Hematopoietic multipotent progenitor cell (in vitro differentiated cells): Measurements from ENCODE around the gene MCU. TPM values are rescaled to one million over a fixed set of nuclear protein-coding genes. Genes with fewer than 3 reads are reported as not detected.
"Not testable (repeated sequence)": the region's sequence is repeated elsewhere in the genome, so short reads cannot be mapped to it uniquely, and the experiment has no call there.

Experiments used
- DNase-seq, 3 donors: peaks; one replicate each; pipeline ENCODE4 v3.0.0-alpha.2; 2011 to 2015; ENCODE audit warnings: low read depth in 2 of 3, low spot score in 2 of 3
- total RNA-seq: library from RNA; depleted of rRNA; stranded (reverse); fragments of >200 nt; gene quantifications from one replicate; pipeline ENCODE4 v1.2.3, GENCODE V29; 2012

The MCU gene
- total RNA-seq, 1 donor: 16.7 TPM

DNA sequence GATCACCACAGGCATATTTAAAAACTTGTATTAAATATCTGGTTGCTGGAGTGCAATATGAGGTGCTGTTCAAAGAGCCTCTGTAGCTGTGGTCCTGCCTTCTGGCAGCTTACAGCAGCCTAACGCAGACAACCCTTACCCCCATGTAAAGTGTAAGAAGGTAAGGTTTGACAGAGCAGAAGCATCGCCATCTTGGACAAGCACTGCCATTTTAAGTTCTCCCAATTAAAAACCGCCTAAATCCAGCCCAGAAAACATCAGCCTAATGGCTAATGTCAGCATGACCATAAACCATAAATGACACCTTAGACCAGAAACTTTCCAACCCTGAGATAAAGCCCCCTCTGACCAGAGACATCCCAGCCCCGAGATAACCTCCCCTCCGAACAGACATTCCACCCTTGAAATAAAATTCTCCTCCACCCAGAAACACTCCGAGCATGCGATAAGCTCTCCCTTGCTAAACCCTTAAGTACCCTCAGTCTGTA is 196.3 kb downstream of the MCU start:
- no peak for DNase-seq

DNA sequence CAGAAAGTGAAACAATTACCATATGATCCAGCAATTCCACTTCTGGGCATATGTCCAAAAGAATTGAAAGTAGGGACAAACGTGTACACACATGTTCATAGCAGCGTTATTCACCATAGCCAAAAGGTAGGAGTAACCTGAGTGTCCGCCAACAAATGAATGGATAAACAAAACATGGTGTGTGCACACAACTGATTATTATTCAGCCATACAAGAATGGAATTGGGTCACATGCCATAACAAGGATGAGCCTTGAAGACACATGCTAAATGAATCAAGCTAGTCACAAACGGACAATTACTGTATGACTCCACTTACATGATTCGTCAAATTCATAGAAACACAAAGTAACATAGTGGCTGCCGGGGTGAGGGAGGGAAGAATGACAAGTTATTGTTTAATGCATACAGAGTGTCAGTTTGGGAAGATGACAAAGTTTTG is 197.5 kb downstream of the MCU start:
- DNase-seq: no peak

- DNase-seq: no peak
These were observed 198.1 kb downstream of the MCU start for GRCh38 chr10:72890086-72890485.

DNA sequence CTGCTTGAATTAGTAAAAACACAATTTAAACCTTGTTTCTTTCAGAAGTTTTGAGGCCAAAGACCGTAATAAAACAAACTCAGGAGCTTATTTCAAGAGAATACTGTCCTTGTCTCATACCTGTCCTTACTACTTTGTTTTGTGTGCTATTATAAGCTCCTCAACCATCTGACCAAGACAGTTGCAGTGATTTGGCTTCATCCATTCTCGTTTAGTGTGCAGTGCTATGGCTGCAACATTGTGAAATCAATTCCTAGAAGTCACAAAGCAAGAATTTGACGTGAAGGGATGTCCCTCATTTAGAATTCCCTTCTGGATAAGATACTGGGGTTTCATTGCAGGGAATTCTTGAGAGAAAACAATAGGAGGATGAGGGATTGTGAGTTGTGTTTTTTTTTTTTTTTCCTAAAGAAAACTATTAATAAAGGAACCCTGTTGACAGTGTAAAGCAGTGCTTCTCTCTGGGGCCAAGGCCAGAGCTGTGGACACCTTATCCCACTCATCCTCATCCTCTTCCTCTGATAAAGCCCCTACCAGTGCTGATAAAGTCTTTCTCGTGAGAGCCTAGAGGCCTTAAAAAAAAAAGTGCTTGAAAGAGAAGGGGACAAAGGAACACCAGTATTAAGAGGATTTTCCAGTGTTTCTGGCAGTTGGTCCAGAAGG is 201.3 kb downstream of the MCU start, which contains the start of gene OIT3:
OIT3 (plus strand) TSS at position 604 of the 663 bp plus-strand sequence. CDS start 60 bp downstream, outside the sequence.
- DNase-seq: no peak

DNA sequence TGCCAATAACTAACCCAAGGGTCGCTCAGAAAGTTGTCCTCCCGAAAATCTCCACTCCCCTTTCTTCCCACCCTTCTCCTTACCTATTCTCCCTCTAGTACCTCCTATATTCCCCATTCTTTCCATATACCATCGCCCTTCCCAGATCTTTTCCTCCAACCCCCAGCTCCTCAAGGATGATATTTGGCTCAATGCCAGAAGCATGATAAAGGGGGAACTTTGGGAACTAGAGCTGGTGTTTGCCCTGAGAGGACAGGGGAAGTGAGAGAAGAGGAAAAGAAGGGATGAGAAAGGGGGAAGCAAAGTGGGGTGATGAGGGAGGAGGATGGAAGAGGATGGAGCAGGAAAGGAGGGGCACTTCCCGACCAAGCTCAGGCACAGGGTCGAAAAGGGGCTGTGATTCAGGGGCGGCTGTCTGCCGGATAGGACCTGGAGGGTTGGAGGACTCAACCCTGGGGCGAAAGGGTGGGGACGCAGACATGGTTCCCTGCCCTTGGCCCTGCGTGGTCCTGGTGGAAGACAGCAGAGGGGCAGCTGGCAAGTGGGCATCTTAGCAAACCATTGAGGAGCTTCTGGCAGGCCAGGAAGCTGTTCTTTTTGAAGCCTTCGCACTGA is 203.4 kb downstream of the MCU start:
- no peak for DNase-seq

GRCh38 chr10:72898616-72899015 is 206.7 kb downstream of the MCU start:
- DNase-seq: no peak

DNA sequence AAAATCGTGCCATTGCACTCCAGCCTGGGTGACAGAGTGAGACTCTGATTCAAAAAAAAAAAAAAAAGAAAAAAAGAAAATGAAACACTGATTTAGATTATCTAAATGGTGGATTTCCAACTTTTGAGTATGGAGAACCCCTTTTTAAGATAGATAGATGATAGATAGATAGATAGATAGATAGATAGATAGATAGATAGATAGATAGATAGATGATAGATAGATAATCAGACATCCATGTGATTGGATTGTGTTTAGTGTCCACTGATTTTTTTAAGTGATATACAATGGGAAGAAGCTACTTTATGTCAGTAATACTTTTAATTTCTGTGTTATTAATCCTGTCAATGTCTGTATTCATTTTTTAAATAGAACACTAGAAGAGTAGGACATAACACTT is 207.6 kb downstream of the MCU start:
- no peak for DNase-seq

DNA sequence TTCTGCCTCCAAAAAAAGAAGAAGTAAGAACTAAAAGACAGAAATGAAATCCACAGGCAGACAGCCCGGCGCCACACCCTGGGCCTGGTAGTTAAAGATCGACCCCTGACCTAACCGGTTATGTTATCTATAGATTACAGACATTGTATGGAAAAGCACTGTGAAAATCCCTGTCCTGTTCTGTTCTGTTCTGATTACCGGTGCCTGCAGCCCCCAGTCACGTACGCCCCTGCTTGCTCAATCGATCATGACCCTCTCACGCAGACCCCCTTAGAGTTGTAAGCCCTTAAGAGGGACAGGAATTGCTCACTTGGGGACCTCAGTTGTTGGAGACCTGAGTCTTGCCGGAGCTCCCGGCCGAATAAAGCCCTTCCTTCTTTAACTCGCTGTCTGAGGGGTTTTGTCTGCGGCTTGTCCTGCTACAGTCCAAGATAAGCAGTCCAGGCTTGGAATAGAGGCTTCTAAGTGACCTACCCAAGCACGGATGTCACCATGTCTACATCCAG is 212.1 kb downstream of the MCU start:
- not testable (repeated sequence) for DNase-seq

GRCh38 chr10:72904806-72905205 is 212.9 kb downstream of the MCU start:
- DNase-seq: no peak

DNA sequence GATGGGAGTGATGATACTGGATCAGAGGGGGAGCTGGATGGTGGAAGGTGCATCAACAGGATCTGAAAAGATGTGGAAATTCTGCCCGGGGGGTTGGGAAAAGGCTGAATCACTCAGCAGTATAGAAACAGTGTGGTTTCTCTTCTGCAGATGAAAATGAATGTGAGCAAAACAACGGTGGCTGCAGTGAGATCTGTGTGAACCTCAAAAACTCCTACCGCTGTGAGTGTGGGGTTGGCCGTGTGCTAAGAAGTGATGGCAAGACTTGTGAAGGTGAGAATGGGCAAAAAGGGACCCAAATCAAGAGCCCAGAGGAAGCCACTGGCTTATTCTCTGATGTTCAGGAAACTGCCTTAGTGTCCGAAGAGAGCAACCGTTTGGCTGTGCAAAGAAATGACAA is 214.5 kb downstream of the MCU start:
- no peak for DNase-seq

DNA sequence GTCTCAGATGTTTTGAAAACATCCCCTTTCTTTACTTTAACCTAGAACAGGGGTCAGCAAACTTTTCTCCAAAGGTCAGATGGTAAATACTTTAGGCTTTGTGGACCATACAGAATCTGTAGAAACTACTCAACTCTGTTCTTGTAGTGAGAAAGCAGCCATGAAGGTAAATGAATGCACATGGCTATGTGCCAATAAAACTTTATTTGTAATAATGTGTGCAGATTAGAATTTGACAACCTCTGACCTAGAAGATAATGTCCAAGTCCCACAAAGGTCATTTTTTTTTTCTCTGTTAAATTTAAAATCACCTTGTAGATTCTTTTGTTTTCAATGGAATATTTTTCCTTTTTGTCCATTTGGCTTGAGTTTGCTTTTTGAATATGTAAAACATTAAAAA is 218.8 kb downstream of the MCU start:
- no peak for DNase-seq

GRCh38 chr10:72911758-72912157 is 219.8 kb downstream of the MCU start:
- DNase-seq: no peak

DNA sequence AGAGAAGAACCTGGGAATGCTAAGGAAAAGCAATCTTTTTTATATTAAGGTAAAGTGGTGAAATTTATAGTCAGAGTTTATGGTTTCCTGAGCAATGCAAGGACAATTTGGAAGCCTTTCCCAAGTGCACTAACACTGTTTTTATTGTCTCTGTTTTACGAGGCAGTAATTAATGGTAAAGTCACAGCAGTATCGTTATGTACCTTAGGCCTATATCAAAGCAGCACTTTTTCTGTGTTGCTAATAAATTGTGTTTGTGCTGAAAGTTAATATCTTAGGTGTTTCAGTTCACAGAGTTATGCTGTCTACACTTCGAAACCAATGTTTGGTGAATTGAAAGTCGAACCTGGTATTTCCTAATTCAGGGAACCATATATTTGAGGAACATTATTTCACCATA is 220.8 kb downstream of the MCU start:
- no peak for DNase-seq

DNA sequence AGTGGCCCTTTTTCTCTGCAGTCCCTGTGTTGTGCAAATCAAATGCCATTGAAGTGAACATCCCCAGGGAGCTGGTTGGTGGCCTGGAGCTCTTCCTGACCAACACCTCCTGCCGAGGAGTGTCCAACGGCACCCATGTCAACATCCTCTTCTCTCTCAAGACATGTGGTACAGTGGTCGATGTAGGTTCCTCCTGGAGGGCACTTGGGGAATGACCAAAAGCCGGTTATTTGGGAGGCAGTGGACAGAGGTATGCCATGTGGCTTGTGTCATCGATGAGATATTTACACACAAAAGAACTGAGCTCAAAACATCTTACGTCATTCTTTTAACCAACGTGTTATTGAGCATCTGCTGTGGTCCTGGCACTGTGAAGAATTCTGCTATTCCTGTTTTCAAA is 221.3 kb downstream of the MCU start:
- no peak for DNase-seq

DNA sequence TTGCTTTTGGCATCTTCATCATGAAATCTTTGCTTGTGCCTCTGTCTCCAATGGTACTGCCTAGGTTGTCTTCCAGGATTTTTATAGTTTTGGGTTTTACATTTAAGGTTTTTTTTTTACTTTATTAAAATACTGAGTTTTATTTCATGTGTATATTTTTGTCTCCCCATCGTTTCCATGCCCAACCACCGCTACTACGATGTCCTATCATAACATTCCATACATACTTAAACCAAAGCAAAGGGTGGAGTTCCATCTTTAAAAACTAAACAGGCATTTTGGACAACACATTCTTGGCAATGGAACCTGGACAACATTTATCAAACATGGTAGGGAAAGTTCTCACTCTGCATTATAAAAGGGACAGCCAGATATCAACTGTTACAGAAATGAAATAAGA is 225.3 kb downstream of the MCU start:
- DNase-seq: not testable (repeated sequence)

DNA sequence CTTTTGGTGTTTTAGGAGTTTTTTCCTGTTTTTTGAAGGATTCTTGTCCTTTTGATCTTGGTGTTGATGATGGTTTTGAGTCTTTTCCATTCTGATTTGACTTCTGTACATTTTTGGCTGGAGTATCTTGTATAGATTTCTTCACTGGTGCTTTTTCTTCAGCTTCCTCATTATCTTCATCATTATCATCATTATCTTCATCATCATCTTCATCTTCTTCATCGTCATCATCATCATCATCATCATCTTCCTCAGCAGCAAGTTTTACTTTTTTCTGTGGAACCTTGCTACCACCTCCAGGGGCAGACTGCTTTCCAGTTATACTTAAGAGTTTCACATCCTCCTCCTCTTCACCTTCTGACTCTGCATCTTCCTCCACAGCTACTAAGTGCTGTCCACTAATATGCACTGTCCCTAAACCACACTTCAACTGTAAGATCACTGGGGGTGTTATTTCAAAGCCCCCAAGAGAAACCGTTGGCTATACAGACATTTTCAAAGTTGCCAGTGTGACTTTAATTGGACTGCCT is 225.9 kb downstream of the MCU start:
- DNase-seq: not testable (repeated sequence)

DNA sequence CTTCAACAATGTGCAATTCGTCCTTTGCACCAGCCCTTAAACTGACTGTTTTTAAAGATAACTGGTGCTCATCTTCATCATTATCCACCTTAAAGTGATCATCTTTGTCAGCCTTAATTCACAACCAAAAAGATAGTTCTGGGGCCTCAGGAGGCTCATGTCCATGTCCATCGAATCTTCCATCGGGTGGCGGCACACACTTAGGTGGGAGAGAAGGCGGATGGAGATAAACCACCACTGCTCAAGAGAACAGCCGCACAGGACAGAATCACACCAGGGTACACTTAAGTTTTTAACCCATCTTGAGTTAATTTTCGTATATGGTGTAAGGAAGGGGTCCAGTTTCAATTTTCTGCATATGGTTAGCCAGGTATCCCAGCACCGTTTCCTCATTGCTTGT is 226.4 kb downstream of the MCU start:
- DNase-seq: no peak

GRCh38 chr10:72921147-72921683 is 229.3 kb downstream of the MCU start:
- not testable (repeated sequence) for DNase-seq

- no peak for DNase-seq
These were observed 232.4 kb downstream of the MCU start for GRCh38 chr10:72924351-72924750.

DNA sequence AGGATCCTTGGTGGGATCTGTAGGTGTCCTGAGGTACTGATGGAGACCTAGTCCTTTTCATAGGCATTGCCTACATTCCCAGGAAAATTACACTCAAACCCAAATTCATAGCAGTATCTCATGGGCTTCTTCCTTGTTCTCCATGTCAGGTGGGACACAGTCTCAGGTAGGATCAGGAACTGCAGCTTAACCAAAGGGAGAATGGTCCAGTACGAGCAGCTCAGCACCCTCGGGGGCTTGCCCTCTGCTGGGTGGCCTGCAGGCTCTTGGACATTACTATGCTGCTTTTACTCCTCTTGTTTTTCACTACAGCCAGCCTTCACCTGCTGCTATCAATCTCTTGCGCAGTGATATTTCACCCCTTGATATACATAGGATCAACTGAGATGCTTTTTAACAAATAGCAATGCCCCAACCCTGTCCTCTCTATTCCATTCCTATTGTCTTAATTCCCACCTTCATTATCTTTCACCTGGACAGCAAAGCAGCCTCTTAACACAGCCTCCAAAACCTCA is 234.1 kb downstream of the MCU start:
- DNase-seq: no peak

- no peak for DNase-seq
These were observed 235.5 kb downstream of the MCU start for GRCh38 chr10:72927485-72927884.
